A549 (cell line): ENCODE results near the gene CEP250.

Source experiments
- TF ChIP-seq, protein P1 (sequence below): fragments of >200 bp; sonication (Bioruptor Twin); formaldehyde crosslinking; IDR thresholded peaks from 3 replicates; pipeline ENCODE4 v1.5.1; 2016
- TF ChIP-seq, protein P2 (sequence below): fragments of 450-650 bp; IDR thresholded peaks from 2 replicates; pipeline ENCODE4 v1.6.1; 2014; ENCODE audit warnings: antibody characterized with exemption

DNA sequence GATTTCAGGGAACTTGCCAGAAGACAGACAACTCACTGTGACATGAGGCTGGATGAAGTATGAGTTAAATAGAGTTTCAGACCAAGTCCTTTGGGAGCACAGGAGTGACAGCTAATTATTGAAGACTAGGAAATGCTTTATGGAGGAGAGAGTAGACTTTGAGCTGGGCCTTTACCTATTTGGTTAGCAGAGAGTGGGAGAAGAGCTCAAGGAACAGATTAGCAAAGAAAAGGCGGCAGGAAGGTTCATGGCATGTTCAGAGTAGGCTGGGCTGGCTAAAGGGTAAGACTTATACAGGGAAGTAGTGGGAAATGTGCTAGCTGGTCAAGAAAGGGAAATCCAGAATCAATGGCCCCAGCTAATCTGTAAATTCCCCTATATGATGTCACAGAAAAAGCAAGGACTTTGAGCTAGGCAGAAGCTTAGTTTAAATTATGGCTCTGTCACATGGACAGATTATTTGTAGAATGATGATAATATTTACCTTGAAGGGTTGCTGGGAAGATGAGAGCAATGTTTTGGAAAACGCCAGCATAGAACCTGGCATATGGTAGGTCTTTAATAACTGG lies 19.0 kb downstream of the CEP250 start:
- TF ChIP-seq, protein P1, sequence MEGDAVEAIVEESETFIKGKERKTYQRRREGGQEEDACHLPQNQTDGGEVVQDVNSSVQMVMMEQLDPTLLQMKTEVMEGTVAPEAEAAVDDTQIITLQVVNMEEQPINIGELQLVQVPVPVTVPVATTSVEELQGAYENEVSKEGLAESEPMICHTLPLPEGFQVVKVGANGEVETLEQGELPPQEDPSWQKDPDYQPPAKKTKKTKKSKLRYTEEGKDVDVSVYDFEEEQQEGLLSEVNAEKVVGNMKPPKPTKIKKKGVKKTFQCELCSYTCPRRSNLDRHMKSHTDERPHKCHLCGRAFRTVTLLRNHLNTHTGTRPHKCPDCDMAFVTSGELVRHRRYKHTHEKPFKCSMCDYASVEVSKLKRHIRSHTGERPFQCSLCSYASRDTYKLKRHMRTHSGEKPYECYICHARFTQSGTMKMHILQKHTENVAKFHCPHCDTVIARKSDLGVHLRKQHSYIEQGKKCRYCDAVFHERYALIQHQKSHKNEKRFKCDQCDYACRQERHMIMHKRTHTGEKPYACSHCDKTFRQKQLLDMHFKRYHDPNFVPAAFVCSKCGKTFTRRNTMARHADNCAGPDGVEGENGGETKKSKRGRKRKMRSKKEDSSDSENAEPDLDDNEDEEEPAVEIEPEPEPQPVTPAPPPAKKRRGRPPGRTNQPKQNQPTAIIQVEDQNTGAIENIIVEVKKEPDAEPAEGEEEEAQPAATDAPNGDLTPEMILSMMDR, result no peak
- TF ChIP-seq, protein P2, sequence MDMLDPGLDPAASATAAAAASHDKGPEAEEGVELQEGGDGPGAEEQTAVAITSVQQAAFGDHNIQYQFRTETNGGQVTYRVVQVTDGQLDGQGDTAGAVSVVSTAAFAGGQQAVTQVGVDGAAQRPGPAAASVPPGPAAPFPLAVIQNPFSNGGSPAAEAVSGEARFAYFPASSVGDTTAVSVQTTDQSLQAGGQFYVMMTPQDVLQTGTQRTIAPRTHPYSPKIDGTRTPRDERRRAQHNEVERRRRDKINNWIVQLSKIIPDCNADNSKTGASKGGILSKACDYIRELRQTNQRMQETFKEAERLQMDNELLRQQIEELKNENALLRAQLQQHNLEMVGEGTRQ, result no peak
